Measurements from ENCODE around the gene INTS3.

GRCh38 chr1:153752072-153752471 is 24.2 kb downstream of the INTS3 start:
- TF ChIP-seq, protein P1, sequence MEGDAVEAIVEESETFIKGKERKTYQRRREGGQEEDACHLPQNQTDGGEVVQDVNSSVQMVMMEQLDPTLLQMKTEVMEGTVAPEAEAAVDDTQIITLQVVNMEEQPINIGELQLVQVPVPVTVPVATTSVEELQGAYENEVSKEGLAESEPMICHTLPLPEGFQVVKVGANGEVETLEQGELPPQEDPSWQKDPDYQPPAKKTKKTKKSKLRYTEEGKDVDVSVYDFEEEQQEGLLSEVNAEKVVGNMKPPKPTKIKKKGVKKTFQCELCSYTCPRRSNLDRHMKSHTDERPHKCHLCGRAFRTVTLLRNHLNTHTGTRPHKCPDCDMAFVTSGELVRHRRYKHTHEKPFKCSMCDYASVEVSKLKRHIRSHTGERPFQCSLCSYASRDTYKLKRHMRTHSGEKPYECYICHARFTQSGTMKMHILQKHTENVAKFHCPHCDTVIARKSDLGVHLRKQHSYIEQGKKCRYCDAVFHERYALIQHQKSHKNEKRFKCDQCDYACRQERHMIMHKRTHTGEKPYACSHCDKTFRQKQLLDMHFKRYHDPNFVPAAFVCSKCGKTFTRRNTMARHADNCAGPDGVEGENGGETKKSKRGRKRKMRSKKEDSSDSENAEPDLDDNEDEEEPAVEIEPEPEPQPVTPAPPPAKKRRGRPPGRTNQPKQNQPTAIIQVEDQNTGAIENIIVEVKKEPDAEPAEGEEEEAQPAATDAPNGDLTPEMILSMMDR (IDR thresholded peaks at IDR 0.05), result no peak
- TF ChIP-seq POLR2AphosphoS5 (IDR thresholded peaks at IDR 0.05) (no peak), POLR2A (IDR thresholded peaks at IDR 0.05) (no peak)

Data from gastroesophageal sphincter (tissue), 3 donors.